Measurements from ENCODE around the gene SH3PXD2A. TPM values are rescaled to one million over a fixed set of nuclear protein-coding genes. Genes with fewer than 3 reads are reported as not detected.

SH3PXD2A gene
- total and polyA plus RNA-seq, 7 experiments from 2014 or later, result 0.54 to 20.5 (median 9.9) TPM

- H3K27ac Mint-ChIP-seq, result peak overlapping the region; percentile 83 to 99 (median 95)
- Histone ChIP-seq H3K27ac (ENCODE audit: low read depth, low read length) (peak overlapping the region; percentile 87), H3K4me1 (ENCODE audit: control insufficient read depth in 2 of 2, insufficient read depth in 2 of 2, low read length in 2 of 2) (peaks cover 18% of the 10 kb centered on the region in 2 donors), H3K9me3 (ENCODE audit: control insufficient read depth in 2 of 3, low read length in 3 of 3) (no peaks in the 10 kb centered on the region), H3K36me3 (ENCODE audit: control insufficient read depth in 2 of 3, insufficient read depth in 3 of 3, low read length in 3 of 3) (no peaks in the 10 kb centered on the region), H3K4me3 (ENCODE audit: low read length) (peak overlapping the region; percentile 57), H3K27me3 (ENCODE audit: control insufficient read depth in 2 of 2, insufficient read depth in 2 of 2, low read length in 2 of 2) (no peaks in the 10 kb centered on the region)
- ChIA-PET CTCF (interaction anchor here (0.6 to 3.2 kb wide), 3 partner anchors 16 to 75 kb away, joined by 3 to 13 read pairs (median 4); no protein-coding TSS in a partner anchor), POLR2A (interaction anchor here (0.6 to 2.5 kb wide), 6 partner anchors 8 to 94 kb away, joined by 3 to 26 read pairs (median 4); no protein-coding TSS in a partner anchor)
- H3K9me3 Mint-ChIP-seq, result no peaks in the 10 kb centered on the region
- DNase-seq, result peak; percentile 67 to 97 (median 87)
- intact Hi-C loops (cut with micrococcal nuclease), result loop anchor here (1.0 to 5.0 kb wide), 4 partner anchors 15 to 443 kb away; partner anchors contain the start of gene TAF5 (in 1 of the 2)
- no peaks in the 10 kb centered on the region for H3K36me3 Mint-ChIP-seq
- no peaks in the 10 kb centered on the region for H3K27me3 Mint-ChIP-seq
- ATAC-seq, result peak; percentile 98
- peak overlapping the region; percentile 76 to 92 (median 86) for H3K4me3 Mint-ChIP-seq
- H3K4me1 Mint-ChIP-seq, result peaks cover 3 to 24% (median 17%) of the 10 kb centered on the region in 7 donors
Measured at GRCh38 chr10:103678178-103678526, 177.2 kb downstream of the SH3PXD2A start.

GRCh38 chr10:103677486-103678177 is 177.7 kb downstream of the SH3PXD2A start:
- Histone ChIP-seq H3K27ac (ENCODE audit: low read depth, low read length) (peak overlapping the region; percentile 87), H3K27me3 (ENCODE audit: control insufficient read depth in 2 of 2, insufficient read depth in 2 of 2, low read length in 2 of 2) (no peaks in the 10 kb centered on the region), H3K4me3 (ENCODE audit: low read length) (peak overlapping the region; percentile 57), H3K36me3 (ENCODE audit: control insufficient read depth in 2 of 3, insufficient read depth in 3 of 3, low read length in 3 of 3) (no peaks in the 10 kb centered on the region), H3K4me1 (ENCODE audit: control insufficient read depth in 2 of 2, insufficient read depth in 2 of 2, low read length in 2 of 2) (peaks cover 18% of the 10 kb centered on the region in 2 donors), H3K9me3 (ENCODE audit: control insufficient read depth in 2 of 3, low read length in 3 of 3) (no peaks in the 10 kb centered on the region)
- Mint-ChIP-seq H3K4me1 (peaks cover 3 to 24% (median 17%) of the 10 kb centered on the region in 7 donors), H3K27ac (peak overlapping the region; percentile 83 to 99 (median 95)), H3K4me3 (peak overlapping the region; percentile 76 to 92 (median 86)), H3K27me3 (no peaks in the 10 kb centered on the region), H3K9me3 (no peaks in the 10 kb centered on the region), H3K36me3 (no peaks in the 10 kb centered on the region)
- ATAC-seq (peak; percentile 43), DNase-seq (no peak)
- intact Hi-C loops (cut with micrococcal nuclease), result loop anchor here (1.0 to 5.0 kb wide), 4 partner anchors 16 to 444 kb away; partner anchors contain the start of gene TAF5 (in 1 of the 2)
- ChIA-PET POLR2A (interaction anchor here (0.8 to 2.5 kb wide), 5 partner anchors 8 to 93 kb away, joined by 3 to 26 read pairs (median 5); no protein-coding TSS in a partner anchor), CTCF (interaction anchor here (0.8 to 3.2 kb wide), 2 partner anchors 16 to 72 kb away, joined by 4 to 13 read pairs; no protein-coding TSS in a partner anchor)

GRCh38 chr10:103676851-103677417 is 178.4 kb downstream of the SH3PXD2A start:
- CTCF ChIA-PET, result no interaction called here
- Histone ChIP-seq H3K36me3 (ENCODE audit: control insufficient read depth in 2 of 3, insufficient read depth in 3 of 3, low read length in 3 of 3) (no peaks in the 10 kb centered on the region), H3K4me3 (ENCODE audit: low read length) (no peak overlapping the region), H3K27ac (ENCODE audit: low read depth, low read length) (peak overlapping the region; percentile 87), H3K27me3 (ENCODE audit: control insufficient read depth in 2 of 2, insufficient read depth in 2 of 2, low read length in 2 of 2) (no peaks in the 10 kb centered on the region), H3K4me1 (ENCODE audit: control insufficient read depth in 2 of 2, insufficient read depth in 2 of 2, low read length in 2 of 2) (peaks cover 18% of the 10 kb centered on the region in 2 donors), H3K9me3 (ENCODE audit: control insufficient read depth in 2 of 3, low read length in 3 of 3) (no peaks in the 10 kb centered on the region)
- H3K4me3 Mint-ChIP-seq, result peak overlapping the region in 6 of 10 donors; percentile 10 to 92 (median 18)
- peaks cover 3 to 24% (median 17%) of the 10 kb centered on the region in 7 donors for H3K4me1 Mint-ChIP-seq
- H3K27me3 Mint-ChIP-seq, result no peaks in the 10 kb centered on the region
- no peaks in the 10 kb centered on the region for H3K36me3 Mint-ChIP-seq
- intact Hi-C loops (cut with micrococcal nuclease), result loop anchor here in 1 of 2 donors (5.0 kb wide), 1 partner anchor 310 kb away; the partner anchor contains the start of gene TAF5
- ATAC-seq (no peak), DNase-seq (no peak)
- H3K27ac Mint-ChIP-seq, result peak overlapping the region in 7 of 9 donors; percentile 62 to 99 (median 95)
- no peaks in the 10 kb centered on the region for H3K9me3 Mint-ChIP-seq
- POLR2A ChIA-PET, result no interaction called here

GRCh38 chr10:103676058-103676785 is 179.2 kb downstream of the SH3PXD2A start:
- Mint-ChIP-seq H3K36me3 (no peaks in the 10 kb centered on the region), H3K27ac (peak overlapping the region in 6 of 9 donors; percentile 72 to 99 (median 96)), H3K4me1 (peaks cover 3 to 24% (median 17%) of the 10 kb centered on the region in 7 donors), H3K4me3 (peak overlapping the region in 3 of 10 donors; percentile 7 to 51 (median 10)), H3K27me3 (no peaks in the 10 kb centered on the region), H3K9me3 (no peaks in the 10 kb centered on the region)
- no peaks in the 10 kb centered on the region for H3K36me3 ChIP-seq (ENCODE audit: control insufficient read depth in 2 of 3, insufficient read depth in 3 of 3, low read length in 3 of 3)
- H3K27ac ChIP-seq (ENCODE audit: low read depth, low read length), result no peak overlapping the region
- no peak for ATAC-seq
- intact Hi-C loops (cut with micrococcal nuclease), result loop anchor here in 1 of 2 donors (5.0 kb wide), 1 partner anchor 309 kb away; the partner anchor contains the start of gene TAF5
- DNase-seq, result no peak
- H3K27me3 ChIP-seq (ENCODE audit: control insufficient read depth in 2 of 2, insufficient read depth in 2 of 2, low read length in 2 of 2), result no peaks in the 10 kb centered on the region
- no peaks in the 10 kb centered on the region for H3K9me3 ChIP-seq (ENCODE audit: control insufficient read depth in 2 of 3, low read length in 3 of 3)
- H3K4me1 ChIP-seq (ENCODE audit: control insufficient read depth in 2 of 2, insufficient read depth in 2 of 2, low read length in 2 of 2), result peaks cover 18% of the 10 kb centered on the region in 2 donors
- CTCF ChIA-PET, result interaction anchor here (1.9 kb wide), 1 partner anchor 10 kb away, joined by 7 read pairs; no protein-coding TSS in a partner anchor
- H3K4me3 ChIP-seq (ENCODE audit: low read length), result no peak overlapping the region
- POLR2A ChIA-PET, result interaction anchor here (2.5 kb wide), 1 partner anchor 10 kb away, joined by 11 read pairs; no protein-coding TSS in a partner anchor

GRCh38 chr10:103673606-103674005 is 181.8 kb downstream of the SH3PXD2A start:
- Mint-ChIP-seq H3K9me3 (no peaks in the 10 kb centered on the region), H3K27ac (peak overlapping the region in 1 of 9 donors; percentile 43), H3K4me3 (no peak overlapping the region), H3K27me3 (no peaks in the 10 kb centered on the region), H3K4me1 (peaks cover 7 to 35% (median 28%) of the 10 kb centered on the region in 7 donors), H3K36me3 (no peaks in the 10 kb centered on the region)
- no peak for DNase-seq
- Histone ChIP-seq H3K27me3 (ENCODE audit: control insufficient read depth in 2 of 2, insufficient read depth in 2 of 2, low read length in 2 of 2) (no peaks in the 10 kb centered on the region), H3K27ac (ENCODE audit: low read depth, low read length) (no peak overlapping the region), H3K4me1 (ENCODE audit: control insufficient read depth in 2 of 2, insufficient read depth in 2 of 2, low read length in 2 of 2) (peaks cover 17 to 22% of the 10 kb centered on the region in 2 donors), H3K9me3 (ENCODE audit: control insufficient read depth in 2 of 3, low read length in 3 of 3) (no peaks in the 10 kb centered on the region), H3K36me3 (ENCODE audit: control insufficient read depth in 2 of 3, insufficient read depth in 3 of 3, low read length in 3 of 3) (no peaks in the 10 kb centered on the region), H3K4me3 (ENCODE audit: low read length) (no peak overlapping the region)
- intact Hi-C loops (cut with micrococcal nuclease), result no loop called here
- no peak for ATAC-seq
- ChIA-PET POLR2A (interaction anchor here (2.5 kb wide), 1 partner anchor 7 kb away, joined by 11 read pairs; no protein-coding TSS in a partner anchor), CTCF (no interaction called here)

- no peaks in the 10 kb centered on the region for H3K27me3 Mint-ChIP-seq
- intact Hi-C loops (cut with micrococcal nuclease), result no loop called here
- CTCF ChIA-PET, result no interaction called here
Measured at GRCh38 chr10:103672345-103672744, 183.0 kb downstream of the SH3PXD2A start.

More at GRCh38 chr10:103672345-103672744, 183.0 kb downstream of the SH3PXD2A start:
- H3K9me3 Mint-ChIP-seq, result no peaks in the 10 kb centered on the region
- H3K4me1 ChIP-seq (ENCODE audit: control insufficient read depth in 2 of 2, insufficient read depth in 2 of 2, low read length in 2 of 2), result peaks cover 8 to 18% of the 10 kb centered on the region in 2 donors
- no peaks in the 10 kb centered on the region for H3K27me3 ChIP-seq (ENCODE audit: control insufficient read depth in 2 of 2, insufficient read depth in 2 of 2, low read length in 2 of 2)
- no peak overlapping the region for H3K27ac ChIP-seq (ENCODE audit: low read depth, low read length)
- H3K9me3 ChIP-seq (ENCODE audit: control insufficient read depth in 2 of 3, low read length in 3 of 3), result no peaks in the 10 kb centered on the region
- peaks cover 10 to 29% (median 22%) of the 10 kb centered on the region in 7 donors for H3K4me1 Mint-ChIP-seq
- peak overlapping the region in 1 of 9 donors; percentile 41 for H3K27ac Mint-ChIP-seq
- H3K36me3 ChIP-seq (ENCODE audit: control insufficient read depth in 2 of 3, insufficient read depth in 3 of 3, low read length in 3 of 3), result no peaks in the 10 kb centered on the region
- no peak overlapping the region for H3K4me3 Mint-ChIP-seq
- H3K4me3 ChIP-seq (ENCODE audit: low read length), result no peak overlapping the region
- POLR2A ChIA-PET, result interaction anchor here (0.9 kb wide), 1 partner anchor 10 kb away, joined by 3 read pairs; no protein-coding TSS in a partner anchor
- ATAC-seq (no peak), DNase-seq (no peak)
- no peaks in the 10 kb centered on the region for H3K36me3 Mint-ChIP-seq
